HG02678 (cell line): ENCODE data around the gene EGF.
"Not testable (repeated sequence)": the region's sequence is repeated elsewhere in the genome, so short reads cannot be mapped to it uniquely, and the experiment has no call there.

ENCODE experiments used
- ATAC-seq: cut with Tn5 transposase; IDR thresholded peaks from one replicate; pipeline ENCODE4 v1.9.1; 2021; ENCODE audit warnings: mild to moderate bottlenecking, moderate library complexity; ENCODE audit not compliant: unreplicated experiment

The EGF gene

GRCh38 chr4:110025056-110025455, 112.4 kb downstream of the EGF start:
- ATAC-seq = no peak

- no peak for ATAC-seq
These were observed 113.0 kb downstream of the EGF start for GRCh38 chr4:110025718-110026117.

- ATAC-seq = peak; percentile 37
These were observed 119.9 kb downstream of the EGF start for GRCh38 chr4:110032603-110033002.

- no peak for ATAC-seq
These were observed 120.8 kb downstream of the EGF start for GRCh38 chr4:110033355-110034025.

GRCh38 chr4:110034026-110034393, 121.3 kb downstream of the EGF start:
- peak; percentile 98 for ATAC-seq

GRCh38 chr4:110039164-110039563, 126.5 kb downstream of the EGF start:
- not testable (repeated sequence) for ATAC-seq

- ATAC-seq = no peak
These were observed 129.1 kb downstream of the EGF start for GRCh38 chr4:110041735-110042134.

- no peak for ATAC-seq
These were observed 130.1 kb downstream of the EGF start for GRCh38 chr4:110042545-110043517.

GRCh38 chr4:110046588-110047049, 133.9 kb downstream of the EGF start:
- no peak for ATAC-seq

GRCh38 chr4:110049951-110050925, 137.6 kb downstream of the EGF start:
- peak; percentile 63 for ATAC-seq

- ATAC-seq = peak; percentile 84
These were observed 142.6 kb downstream of the EGF start for GRCh38 chr4:110055158-110055768.

- ATAC-seq = no peak
These were observed 146.0 kb downstream of the EGF start for GRCh38 chr4:110058677-110059076.

- ATAC-seq = peak; percentile 70
These were observed 147.0 kb downstream of the EGF start for GRCh38 chr4:110059556-110060191.

GRCh38 chr4:110061076-110061475, 148.4 kb downstream of the EGF start:
- ATAC-seq = no peak
